H1 (cell line): ENCODE measurements around the gene AGAP1.

ENCODE experiments used
- CBX8 ChIP-seq: fragments of 300-800, 300-1000 bp; sonication (generic); IDR thresholded peaks from 2 replicates; pipeline ENCODE4 v1.7.1; 2016; ENCODE audit warnings: low read depth, low read length, borderline replicate concordance
- CEBPB ChIP-seq: IDR thresholded peaks from 2 replicates; pipeline ENCODE4 v1.6.1; 2012; ENCODE audit warnings: low read depth, low read length
- EP300 ChIP-seq, 2 experiments: IDR thresholded peaks; 1 replicate in 1 of 2; 2 replicates in 1 of 2; pipeline ENCODE4 v1.6.1; 2011 to 2012; ENCODE audit warnings: low read depth in 2 of 2, low read length in 2 of 2, mild to moderate bottlenecking in 2 of 2, borderline replicate concordance in 1 of 2, inconsistent platforms in 1 of 2, moderate library complexity in 1 of 2
- KDM1A ChIP-seq: fragments of 200-600, 300-600 bp; sonication (generic); IDR thresholded peaks from 2 replicates; pipeline ENCODE4 v1.7.1; 2016; ENCODE audit warnings: mild to moderate bottlenecking, low read length, borderline replicate concordance
- TF ChIP-seq, protein P1 (sequence below), 3 experiments: IDR thresholded peaks; 1 replicate in 2 of 3; 2 replicates in 1 of 3; pipeline versions ENCODE4 v1.5.1 to v1.6.1; 2011; ENCODE audit warnings: low read length in 3 of 3, mild to moderate bottlenecking in 3 of 3, inconsistent platforms in 2 of 3, low read depth in 1 of 3, moderate library complexity in 1 of 3; ENCODE audit not compliant: insufficient read depth in 1 of 3; ENCODE audit errors: control extremely low read depth in 1 of 3

- TF ChIP-seq, protein P1, sequence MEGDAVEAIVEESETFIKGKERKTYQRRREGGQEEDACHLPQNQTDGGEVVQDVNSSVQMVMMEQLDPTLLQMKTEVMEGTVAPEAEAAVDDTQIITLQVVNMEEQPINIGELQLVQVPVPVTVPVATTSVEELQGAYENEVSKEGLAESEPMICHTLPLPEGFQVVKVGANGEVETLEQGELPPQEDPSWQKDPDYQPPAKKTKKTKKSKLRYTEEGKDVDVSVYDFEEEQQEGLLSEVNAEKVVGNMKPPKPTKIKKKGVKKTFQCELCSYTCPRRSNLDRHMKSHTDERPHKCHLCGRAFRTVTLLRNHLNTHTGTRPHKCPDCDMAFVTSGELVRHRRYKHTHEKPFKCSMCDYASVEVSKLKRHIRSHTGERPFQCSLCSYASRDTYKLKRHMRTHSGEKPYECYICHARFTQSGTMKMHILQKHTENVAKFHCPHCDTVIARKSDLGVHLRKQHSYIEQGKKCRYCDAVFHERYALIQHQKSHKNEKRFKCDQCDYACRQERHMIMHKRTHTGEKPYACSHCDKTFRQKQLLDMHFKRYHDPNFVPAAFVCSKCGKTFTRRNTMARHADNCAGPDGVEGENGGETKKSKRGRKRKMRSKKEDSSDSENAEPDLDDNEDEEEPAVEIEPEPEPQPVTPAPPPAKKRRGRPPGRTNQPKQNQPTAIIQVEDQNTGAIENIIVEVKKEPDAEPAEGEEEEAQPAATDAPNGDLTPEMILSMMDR (IDR thresholded peaks at IDR 0.05; ENCODE audit: control extremely low read depth in 1 of 3, insufficient read depth in 1 of 3, low read depth in 1 of 3, low read length in 3 of 3) = no peak
- TF ChIP-seq CEBPB = no peak
- no peak for TF ChIP-seq EP300 (IDR thresholded peaks at IDR 0.05; ENCODE audit: borderline replicate concordance in 1 of 2, low read depth in 2 of 2, low read length in 2 of 2)
- TF ChIP-seq CBX8 = no peak
- no peak for TF ChIP-seq KDM1A
Observed at GRCh38 chr2:235587202-235587601, 93.4 kb downstream of the AGAP1 start.
